Activated T-cell treated with anti-CD3 and anti-CD28 coated beads, Interleukin-2, amount 50 U/mL, for 4 hours (primary cell): Measurements from ENCODE around the gene APBA2. TPM values are rescaled to one million over a fixed set of nuclear protein-coding genes. Genes with fewer than 3 reads are reported as not detected.

Source experiments
- ATAC-seq, 2 donors: fragments of 200-7000 bp; cut with Tn5 transposase; one replicate each; pipeline ENCODE4 v1.10.0; 2021
- DNase-seq: peaks from one replicate; pipeline ENCODE4 v3.0.0-alpha.2; 2020
- H3K27me3 Mint-ChIP-seq: one replicate; pipeline ENCODE4 v1.8.0; 2021; ENCODE audit warnings: low read depth, mixed read lengths
- H3K36me3 Mint-ChIP-seq: one replicate; pipeline ENCODE4 v1.8.0; 2022; ENCODE audit warnings: mixed read lengths; ENCODE audit not compliant: insufficient read depth
- H3K4me1 Mint-ChIP-seq: one replicate; pipeline ENCODE4 v1.8.0; 2021; ENCODE audit warnings: low read depth, mixed read lengths
- H3K4me3 Mint-ChIP-seq: one replicate; pipeline ENCODE4 v1.8.0; 2021; ENCODE audit warnings: mild to moderate bottlenecking, moderate library complexity, mixed read lengths
- H3K9me3 Mint-ChIP-seq: one replicate; pipeline ENCODE4 v1.8.0; 2021; ENCODE audit warnings: mixed read lengths
- total RNA-seq, 3 donors: library from RNA; stranded (reverse); gene quantifications; one replicate each; pipeline ENCODE4 v1.2.1, GENCODE V29; 2021

The APBA2 gene
- total RNA-seq, 3 donors from 2014 or later: 11.0 to 14.7 (median 14.5) TPM

- no peak overlapping the region for H3K4me3 Mint-ChIP-seq
- no peaks in the 10 kb centered on the region for H3K9me3 Mint-ChIP-seq
- no peak for ATAC-seq
- DNase-seq: no peak
- peaks cover 2% of the 10 kb centered on the region for H3K27me3 Mint-ChIP-seq
- no peaks in the 10 kb centered on the region for H3K36me3 Mint-ChIP-seq
- peaks cover 2% of the 10 kb centered on the region for H3K4me1 Mint-ChIP-seq
These were observed 16.9 kb upstream of the APBA2 start for GRCh38 chr15:28868744-28869345.

GRCh38 chr15:28871168-28871567, 14.6 kb upstream of the APBA2 start:
- Mint-ChIP-seq H3K27me3 (peaks cover 2% of the 10 kb centered on the region), H3K36me3 (no peaks in the 10 kb centered on the region), H3K4me3 (no peak overlapping the region), H3K9me3 (no peaks in the 10 kb centered on the region), H3K4me1 (peaks cover 10% of the 10 kb centered on the region)
- DNase-seq (no peak), ATAC-seq (no peak)

- DNase-seq: no peak
- Mint-ChIP-seq H3K9me3 (no peaks in the 10 kb centered on the region), H3K27me3 (peaks cover 3% of the 10 kb centered on the region), H3K4me3 (no peak overlapping the region), H3K4me1 (peaks cover 12% of the 10 kb centered on the region), H3K36me3 (no peaks in the 10 kb centered on the region)
- ATAC-seq: no peak
These were observed 12.8 kb upstream of the APBA2 start for GRCh38 chr15:28873006-28873405.

- Mint-ChIP-seq H3K4me1 (peaks cover 12% of the 10 kb centered on the region), H3K4me3 (no peak overlapping the region), H3K9me3 (no peaks in the 10 kb centered on the region), H3K27me3 (peaks cover 3% of the 10 kb centered on the region), H3K36me3 (no peaks in the 10 kb centered on the region)
- no peak for DNase-seq
- ATAC-seq: no peak
These were observed 12.1 kb upstream of the APBA2 start for GRCh38 chr15:28873585-28874190.

- DNase-seq (no peak), ATAC-seq (no peak)
- Mint-ChIP-seq H3K9me3 (no peaks in the 10 kb centered on the region), H3K4me1 (peaks cover 12% of the 10 kb centered on the region), H3K4me3 (no peak overlapping the region), H3K36me3 (no peaks in the 10 kb centered on the region), H3K27me3 (peaks cover 1% of the 10 kb centered on the region)
These were observed 10.2 kb upstream of the APBA2 start for GRCh38 chr15:28875461-28876000.

- Mint-ChIP-seq H3K4me1 (peaks cover 12% of the 10 kb centered on the region), H3K27me3 (peaks cover 1% of the 10 kb centered on the region), H3K36me3 (no peaks in the 10 kb centered on the region), H3K4me3 (no peak overlapping the region), H3K9me3 (no peaks in the 10 kb centered on the region)
- peak; percentile 9 to 48 for ATAC-seq
- DNase-seq: no peak
These were observed 9.5 kb upstream of the APBA2 start for GRCh38 chr15:28876131-28876844.

- H3K4me3 Mint-ChIP-seq: no peak overlapping the region
- H3K36me3 Mint-ChIP-seq: no peaks in the 10 kb centered on the region
- DNase-seq: no peak
- ATAC-seq: peak in 1 of 2 donors; percentile 15
- H3K4me1 Mint-ChIP-seq: peaks cover 12% of the 10 kb centered on the region
- peaks cover 1% of the 10 kb centered on the region for H3K27me3 Mint-ChIP-seq
- H3K9me3 Mint-ChIP-seq: no peaks in the 10 kb centered on the region
These were observed 9.0 kb upstream of the APBA2 start for GRCh38 chr15:28876845-28877185.

- Mint-ChIP-seq H3K36me3 (no peaks in the 10 kb centered on the region), H3K4me1 (peaks cover 12% of the 10 kb centered on the region), H3K9me3 (no peaks in the 10 kb centered on the region), H3K27me3 (peaks cover 1% of the 10 kb centered on the region), H3K4me3 (no peak overlapping the region)
- DNase-seq (no peak), ATAC-seq (no peak)
These were observed 7.6 kb upstream of the APBA2 start for GRCh38 chr15:28878209-28878608.

GRCh38 chr15:28879551-28879950, 6.2 kb upstream of the APBA2 start:
- Mint-ChIP-seq H3K4me1 (peaks cover 7% of the 10 kb centered on the region), H3K9me3 (no peaks in the 10 kb centered on the region), H3K27me3 (peaks cover 1% of the 10 kb centered on the region), H3K36me3 (no peaks in the 10 kb centered on the region), H3K4me3 (no peak overlapping the region)
- DNase-seq (no peak), ATAC-seq (no peak)

GRCh38 chr15:28880680-28881079, 5.1 kb upstream of the APBA2 start:
- Mint-ChIP-seq H3K4me3 (no peak overlapping the region), H3K4me1 (peaks cover 10% of the 10 kb centered on the region), H3K27me3 (peaks cover 1% of the 10 kb centered on the region), H3K9me3 (no peaks in the 10 kb centered on the region), H3K36me3 (no peaks in the 10 kb centered on the region)
- no peak for DNase-seq
- ATAC-seq: no peak

- peaks cover 6% of the 10 kb centered on the region for H3K4me1 Mint-ChIP-seq
- H3K36me3 Mint-ChIP-seq: no peaks in the 10 kb centered on the region
- peaks cover 1% of the 10 kb centered on the region for H3K27me3 Mint-ChIP-seq
- no peak overlapping the region for H3K4me3 Mint-ChIP-seq
- ATAC-seq (no peak), DNase-seq (no peak)
- no peaks in the 10 kb centered on the region for H3K9me3 Mint-ChIP-seq
These were observed 4.6 kb upstream of the APBA2 start for GRCh38 chr15:28881170-28881569.

GRCh38 chr15:28881600-28881999, 4.2 kb upstream of the APBA2 start:
- H3K4me1 Mint-ChIP-seq: peaks cover 4% of the 10 kb centered on the region
- H3K36me3 Mint-ChIP-seq: no peaks in the 10 kb centered on the region
- no peaks in the 10 kb centered on the region for H3K9me3 Mint-ChIP-seq
- no peak overlapping the region for H3K4me3 Mint-ChIP-seq
- peaks cover 1% of the 10 kb centered on the region for H3K27me3 Mint-ChIP-seq
- ATAC-seq (no peak), DNase-seq (no peak)

- ATAC-seq: no peak
- no peak for DNase-seq
- Mint-ChIP-seq H3K9me3 (no peaks in the 10 kb centered on the region), H3K36me3 (no peaks in the 10 kb centered on the region), H3K4me1 (peaks cover 30% of the 10 kb centered on the region), H3K4me3 (peak overlapping the region; percentile 73), H3K27me3 (no peaks in the 10 kb centered on the region)
These were observed 1.4 kb upstream of the APBA2 start for GRCh38 chr15:28884151-28884940.

GRCh38 chr15:28885128-28885629, 595 bp upstream of the APBA2 start:
- ATAC-seq: no peak
- Mint-ChIP-seq H3K36me3 (no peaks in the 10 kb centered on the region), H3K4me3 (peak overlapping the region; percentile 73), H3K4me1 (peaks cover 38% of the 10 kb centered on the region), H3K9me3 (no peaks in the 10 kb centered on the region), H3K27me3 (no peaks in the 10 kb centered on the region)
- DNase-seq: peak; percentile 19
